A673 (cell line): ENCODE data around the gene DIAPH1.

ENCODE experiments used
- CTCF ChIP-seq: fragments of 300-800, 200-600 bp; sonication (generic); conservative IDR thresholded peaks from 2 replicates; pipeline ENCODE4 v1.5.1; 2017; ENCODE audit warnings: low read depth, mild to moderate bottlenecking, antibody characterized with exemption, low read length, moderate library complexity, mixed read lengths
- EZH2 ChIP-seq: fragments of 200-600 bp; sonication (generic); IDR thresholded peaks from 2 replicates; pipeline ENCODE4 v1.6.1; 2017; ENCODE audit warnings: borderline replicate concordance, low read depth, mild to moderate bottlenecking, mixed read lengths, antibody characterized with exemption, low read length; ENCODE audit not compliant: poor library complexity, severe bottlenecking

DNA sequence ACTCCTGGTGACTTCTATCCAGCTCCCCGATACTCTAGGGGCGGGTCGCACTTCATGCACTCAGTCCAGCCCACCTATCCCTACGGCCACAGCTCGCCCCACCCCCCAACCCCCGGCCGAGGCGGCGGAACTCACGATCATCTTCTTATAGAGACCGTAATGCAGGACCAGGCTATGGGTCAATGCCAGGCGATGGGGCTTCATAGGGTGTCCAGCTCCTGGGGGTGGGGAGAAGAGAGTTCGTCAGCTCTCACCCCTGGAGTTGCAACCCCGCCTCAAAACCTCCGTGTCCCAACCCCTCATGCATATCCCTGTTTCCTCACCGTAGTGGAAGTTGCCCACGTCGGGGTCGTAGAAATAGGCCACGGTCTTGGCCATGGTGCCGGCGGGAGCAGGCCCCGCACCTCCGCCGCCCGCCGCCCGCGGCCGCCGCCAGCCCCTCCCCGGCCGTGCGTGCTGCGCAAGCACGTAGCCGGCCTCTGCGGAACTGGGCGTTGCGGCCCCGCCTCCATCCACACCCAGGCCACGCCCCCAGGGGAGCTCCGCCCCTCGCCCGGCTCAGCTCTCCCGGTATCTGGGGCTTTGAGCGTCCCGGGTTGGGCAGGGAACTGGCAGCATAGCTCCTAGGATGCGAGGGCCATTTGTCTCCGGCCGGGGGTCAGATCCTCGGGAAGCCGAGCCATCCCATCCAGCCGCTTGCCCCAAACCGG, 17.8 kb upstream of the DIAPH1 start, which contains the start of the genes HDAC3 and RELL2:
- no peak for TF ChIP-seq CTCF
- no peak for TF ChIP-seq EZH2
